Cortex of kidney (tissue), 1 donor: Measurements from ENCODE around the gene NOM1.

Experiments used
- DNase-seq: peaks from one replicate; lab custom pipeline; 2025; lab: John Stamatoyannopoulos, UW

The NOM1 gene

DNA sequence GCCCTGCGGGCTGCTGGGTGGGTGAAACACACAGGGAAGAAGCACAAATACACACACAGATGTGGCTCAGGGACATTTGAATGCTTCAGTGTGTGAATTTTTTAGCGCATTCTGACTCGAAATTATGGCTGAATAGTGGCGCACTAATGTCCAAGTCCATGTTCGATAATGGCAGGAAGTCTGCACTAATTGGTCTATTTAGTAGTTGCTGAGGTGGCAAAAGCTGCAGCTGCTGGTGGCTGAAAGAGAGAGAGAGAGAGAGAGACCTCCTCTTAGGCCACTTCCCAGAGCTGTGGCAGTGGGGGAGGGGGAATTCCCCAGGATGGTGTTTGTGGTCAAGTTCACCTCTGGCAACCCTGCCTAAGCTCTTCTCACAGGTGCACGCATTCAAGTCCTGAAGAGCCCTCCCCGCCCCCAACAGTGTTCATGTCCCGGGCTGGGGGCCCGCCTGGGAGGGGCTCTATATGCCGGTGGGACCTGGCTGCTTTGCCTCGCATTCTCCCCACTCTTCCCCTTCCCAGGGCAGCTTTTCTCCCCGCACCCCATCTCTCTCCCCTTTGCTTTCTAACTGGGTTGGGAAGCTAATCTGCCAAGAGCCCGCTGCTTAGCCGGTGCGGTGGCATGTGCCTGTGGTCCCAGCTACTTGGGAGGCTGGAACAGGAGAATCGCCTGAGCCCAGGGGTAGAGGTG, 67.0 kb downstream of the NOM1 start:
- DNase-seq = no peak

DNA sequence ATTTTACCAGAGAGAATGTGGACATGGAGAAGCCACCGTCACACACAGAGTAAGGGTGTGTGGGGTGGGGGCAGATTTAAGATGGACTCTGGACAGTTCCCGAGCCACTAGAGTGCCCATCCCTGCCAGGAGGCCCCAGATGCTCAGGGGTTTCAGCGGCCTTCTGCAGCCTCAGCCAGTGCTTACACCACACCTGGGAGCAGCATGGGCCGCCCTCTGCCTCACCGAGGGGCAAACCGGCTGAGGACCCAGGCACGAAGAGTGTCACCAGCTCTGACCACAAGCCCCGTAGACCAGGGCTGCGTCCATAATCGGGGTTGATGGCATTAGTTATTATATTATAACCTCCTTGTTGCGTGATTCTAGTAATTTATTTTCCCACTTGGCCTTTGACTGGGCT, 67.6 kb downstream of the NOM1 start:
- no peak for DNase-seq

DNA sequence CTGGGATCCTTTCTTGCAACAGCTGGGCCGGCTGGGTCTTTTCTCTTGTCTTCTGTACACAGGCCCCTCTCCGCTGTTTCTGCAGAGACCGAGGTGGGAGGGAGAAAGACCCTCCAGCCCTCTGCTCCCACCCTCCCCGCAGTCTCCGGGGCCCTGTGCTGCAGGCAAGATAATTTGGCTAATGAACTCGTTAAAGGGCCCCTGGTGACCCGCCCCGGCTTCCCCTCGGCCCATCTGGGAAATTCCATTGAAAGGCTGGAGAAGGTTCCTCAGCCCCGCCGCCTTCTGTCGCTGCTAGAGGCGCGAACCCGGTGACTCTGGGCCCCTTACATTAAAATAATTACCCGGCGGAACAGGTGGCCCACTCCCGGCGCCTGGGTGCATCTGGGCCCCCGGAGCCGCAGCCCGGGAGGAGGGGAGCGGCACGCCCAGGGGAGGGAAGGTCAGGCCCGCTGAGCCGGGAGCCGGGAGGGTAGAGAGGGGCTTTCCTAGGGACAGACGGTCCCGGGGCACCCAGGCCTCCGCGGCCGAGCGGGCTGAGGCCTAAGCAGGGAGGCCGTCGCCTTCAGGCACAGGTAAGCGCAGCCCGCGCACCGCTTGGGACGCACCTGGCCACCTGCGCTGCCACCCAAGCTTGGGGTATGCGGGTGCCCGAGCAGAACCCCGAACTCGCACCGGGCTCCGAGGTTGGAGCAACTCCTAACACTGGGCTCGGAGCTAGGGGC, 68.3 kb downstream of the NOM1 start:
- DNase-seq = no peak

DNA sequence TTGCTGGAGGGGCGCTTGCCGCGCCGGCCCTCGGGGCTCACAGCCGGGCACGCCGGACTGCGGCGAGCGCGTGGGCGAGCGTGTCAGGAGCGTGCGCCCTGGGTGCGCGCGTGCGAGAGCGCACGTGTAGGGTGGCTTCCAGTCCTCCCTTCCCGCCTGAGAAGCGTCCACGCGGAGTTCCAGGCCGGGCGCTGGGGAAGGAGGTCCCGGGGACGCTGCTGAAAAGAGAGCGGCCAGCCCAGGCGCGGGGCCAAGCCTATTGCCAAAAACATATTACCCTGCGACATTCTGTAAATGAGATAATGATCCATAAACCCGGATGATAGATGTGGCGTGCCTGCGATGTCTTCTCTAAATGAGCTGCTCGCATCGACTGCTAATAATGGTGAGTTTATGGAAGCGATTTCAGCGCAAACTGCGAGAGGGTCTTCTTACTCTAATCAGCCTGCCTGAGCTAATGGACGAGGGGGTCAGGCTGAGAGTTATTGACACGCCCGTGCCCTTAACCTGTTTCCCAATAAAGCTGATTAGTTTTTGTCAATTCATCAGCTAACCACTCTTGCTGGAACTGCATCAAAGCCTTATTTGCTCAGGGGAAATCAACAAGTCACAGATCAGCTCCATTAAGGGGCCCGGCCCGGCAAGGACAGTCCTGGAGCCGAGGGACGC, 69.0 kb downstream of the NOM1 start:
- no peak for DNase-seq

DNA sequence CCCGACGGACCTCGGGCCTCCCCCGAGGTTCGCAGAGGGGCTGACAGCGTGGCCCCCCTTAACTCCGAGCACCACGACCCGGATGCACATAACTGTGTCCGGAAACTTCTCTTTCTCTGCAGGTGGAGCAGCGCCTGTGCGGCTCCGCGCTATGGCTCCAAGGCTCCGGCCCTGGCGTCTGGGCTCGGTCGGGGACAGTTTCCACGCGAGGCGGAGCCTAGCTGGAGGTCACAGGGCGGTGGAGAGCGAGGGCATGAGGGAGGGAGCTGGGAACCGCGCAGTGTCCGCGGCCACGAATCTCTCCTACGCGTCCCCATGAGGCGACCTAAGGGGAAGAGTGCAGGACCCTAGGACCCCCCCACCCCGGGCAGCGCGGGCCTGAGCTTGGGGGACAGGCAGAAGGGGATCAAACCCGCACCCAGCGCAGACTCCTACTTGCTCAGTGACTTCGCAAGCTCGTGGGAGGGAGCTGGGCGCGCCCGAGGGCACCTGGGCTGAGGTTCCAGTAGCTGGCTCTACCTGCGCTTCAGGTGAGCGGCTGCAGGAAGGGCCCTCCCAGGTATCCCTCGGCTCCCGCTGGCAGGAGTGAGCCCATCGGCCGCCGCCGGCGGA, 69.6 kb downstream of the NOM1 start:
- no peak for DNase-seq

DNA sequence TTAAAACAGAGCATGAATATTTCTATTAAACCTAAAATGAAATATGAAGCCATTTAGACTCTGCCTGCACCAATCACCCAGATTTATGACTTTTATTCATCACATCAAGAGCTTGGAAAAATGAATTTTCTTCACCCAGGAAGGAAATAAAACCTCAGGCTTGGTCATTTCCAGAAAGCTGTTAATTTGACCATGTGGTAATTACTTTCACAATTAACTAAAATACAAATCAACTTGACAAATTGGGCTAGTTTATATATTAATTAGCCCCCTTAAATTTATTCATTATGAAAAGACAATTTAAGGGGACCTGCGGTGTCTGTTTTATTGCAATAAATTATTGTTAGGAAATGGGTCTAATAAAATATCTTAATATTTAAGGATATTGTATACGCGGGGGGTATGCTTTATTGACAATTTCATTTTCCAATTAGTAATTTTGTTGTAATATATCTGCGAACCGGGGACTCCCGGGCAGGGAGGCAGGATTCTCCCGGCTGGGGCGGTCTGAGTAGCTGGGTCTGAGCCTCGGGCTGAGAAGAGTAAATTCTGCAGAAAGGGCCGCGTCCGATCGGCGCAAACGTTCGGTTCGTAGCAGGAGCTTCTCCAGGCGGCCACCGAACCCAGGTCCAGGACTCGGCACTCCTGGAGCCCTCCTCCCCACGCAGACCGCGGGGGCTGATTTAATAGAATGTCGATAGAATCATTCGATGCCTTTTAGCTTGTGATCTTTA, 70.4 kb downstream of the NOM1 start:
- no peak for DNase-seq

DNA sequence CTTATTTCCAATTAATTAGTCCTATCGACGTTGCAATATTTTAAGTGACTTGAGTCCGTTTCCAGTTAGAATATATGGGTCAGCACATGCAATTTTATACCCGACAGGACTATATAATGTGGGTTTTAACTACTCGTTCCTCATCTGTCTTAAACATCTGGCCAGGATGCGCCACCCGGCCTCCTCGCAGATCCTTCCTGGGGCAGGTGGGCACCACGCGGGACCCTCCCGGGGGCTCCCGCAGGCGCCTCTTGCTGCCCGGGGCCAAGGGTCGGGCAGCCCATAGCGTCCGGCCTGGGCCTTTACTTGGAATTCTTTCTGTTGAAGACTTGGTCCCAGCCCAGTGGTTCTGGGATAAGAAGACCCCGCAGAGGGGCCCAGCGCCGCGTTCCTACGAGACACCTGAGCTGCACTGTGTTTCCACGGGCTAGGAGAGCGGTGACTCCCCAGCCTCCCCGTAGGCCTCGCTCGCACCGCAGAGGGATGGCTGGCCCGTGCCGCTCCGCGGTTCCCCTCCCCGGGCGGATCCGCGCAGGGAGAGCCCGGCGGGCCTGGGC, 71.1 kb downstream of the NOM1 start:
- no peak for DNase-seq

DNA sequence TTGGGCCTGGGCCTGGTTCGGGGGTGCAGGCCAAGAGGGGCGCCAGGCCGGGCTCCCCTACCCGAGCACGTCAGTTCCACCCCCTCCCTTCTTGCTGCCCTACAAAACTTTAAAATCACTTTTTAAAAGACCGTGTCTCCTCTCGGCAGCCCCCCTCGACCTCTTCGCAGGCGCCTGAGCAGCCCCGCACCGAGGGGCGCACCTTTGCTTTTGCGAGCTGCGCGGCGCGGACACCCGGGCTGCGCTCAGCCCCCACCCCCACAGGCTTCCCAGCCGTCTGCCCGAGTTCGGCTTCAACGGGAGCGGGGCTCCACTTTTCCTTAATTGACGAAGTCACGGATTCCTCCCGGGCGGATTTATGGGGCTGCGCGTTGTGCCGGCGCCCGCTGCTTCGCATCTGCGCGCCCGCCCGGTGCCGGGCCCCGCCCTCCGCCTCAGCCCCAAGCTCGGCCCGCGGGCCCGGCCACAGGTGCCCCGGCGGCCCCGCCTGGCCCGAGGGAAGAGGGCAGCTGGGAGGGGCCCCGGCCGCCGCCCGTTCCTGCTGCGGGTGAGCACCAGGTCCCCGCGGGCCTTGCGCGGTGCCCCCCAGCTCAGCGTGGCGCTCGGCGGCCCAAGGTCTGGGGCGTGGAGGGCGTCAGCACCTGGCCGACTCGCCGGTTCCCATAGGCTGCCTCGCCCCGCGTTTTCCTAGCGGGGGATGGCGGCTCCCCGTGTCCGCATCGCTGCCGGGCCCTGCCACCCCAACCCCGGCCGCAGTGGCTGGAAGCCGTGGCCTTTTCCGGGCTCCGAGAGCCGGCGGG, 71.8 kb downstream of the NOM1 start:
- DNase-seq = no peak

DNA sequence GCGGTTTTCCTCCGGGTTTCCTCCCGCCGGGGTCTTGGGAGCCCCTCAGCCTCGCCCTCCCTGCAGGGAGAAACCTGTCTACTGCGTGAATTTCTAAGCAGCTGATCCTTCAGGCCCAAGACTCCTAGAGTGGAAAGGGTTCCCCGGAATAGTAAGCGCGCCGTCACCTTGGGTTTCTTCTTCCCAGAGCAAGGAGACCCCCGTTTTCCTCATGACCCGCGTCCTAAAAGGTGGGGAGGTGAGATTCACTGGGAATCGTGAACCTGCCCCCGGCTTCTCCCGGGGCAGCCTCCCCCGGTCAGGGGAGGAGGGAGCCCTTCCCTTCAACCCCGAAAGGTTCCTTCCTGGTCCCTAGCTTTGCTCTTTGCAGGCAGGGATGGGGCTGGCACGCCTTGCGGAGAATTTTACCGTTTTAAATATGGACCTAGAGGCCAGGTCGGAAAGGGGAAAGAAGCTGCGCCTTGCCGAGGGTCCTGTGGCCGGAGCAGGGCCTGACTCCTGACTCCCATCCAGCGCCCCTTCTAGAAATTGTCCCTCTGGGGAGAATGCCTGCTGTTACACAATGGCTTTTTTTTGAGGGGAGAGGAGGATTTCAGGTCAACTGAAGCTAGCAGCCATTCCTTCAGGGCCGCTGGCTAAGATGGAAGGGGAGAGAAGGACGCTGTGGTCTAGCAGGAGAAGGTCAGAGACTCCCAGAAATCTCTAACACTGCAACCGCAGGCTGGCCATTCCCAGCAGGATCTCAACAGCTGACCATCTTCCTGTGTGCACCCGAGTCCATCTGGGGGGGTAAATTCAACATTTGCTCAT, 72.6 kb downstream of the NOM1 start:
- no peak for DNase-seq
